HG02938 (cell line): ENCODE results near the gene FAM234A.
"Not testable (repeated sequence)": the region's sequence is repeated elsewhere in the genome, so short reads cannot be mapped to it uniquely, and the experiment has no call there.

Experiments used
- ATAC-seq: cut with Tn5 transposase; IDR thresholded peaks from one replicate; pipeline ENCODE4 v1.9.1; 2021; ENCODE audit warnings: mild to moderate bottlenecking, moderate library complexity; ENCODE audit not compliant: unreplicated experiment

Gene FAM234A

DNA sequence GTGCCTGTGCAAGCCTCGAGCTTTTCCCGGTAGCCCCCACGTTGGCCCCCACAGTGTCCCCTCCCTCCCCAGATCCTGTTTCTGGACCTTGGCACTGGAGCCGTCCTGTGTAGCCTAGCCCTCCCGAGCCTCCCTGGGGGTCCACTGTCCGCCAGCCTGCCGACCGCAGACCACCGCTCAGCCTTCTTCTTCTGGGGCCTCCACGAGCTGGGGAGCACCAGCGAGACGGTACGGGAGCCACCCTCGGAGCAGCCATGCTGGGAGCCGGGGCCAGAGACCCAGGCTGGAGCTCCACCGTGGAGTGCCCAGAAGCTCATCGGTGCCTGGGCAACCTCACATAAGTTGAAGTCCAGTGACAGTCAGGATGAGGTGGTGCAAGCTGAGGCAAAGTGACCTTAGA is 29.3 kb downstream of the FAM234A start:
- ATAC-seq = no peak

GRCh38 chr16:264440-264951 is 29.9 kb downstream of the FAM234A start:
- ATAC-seq = no peak

DNA sequence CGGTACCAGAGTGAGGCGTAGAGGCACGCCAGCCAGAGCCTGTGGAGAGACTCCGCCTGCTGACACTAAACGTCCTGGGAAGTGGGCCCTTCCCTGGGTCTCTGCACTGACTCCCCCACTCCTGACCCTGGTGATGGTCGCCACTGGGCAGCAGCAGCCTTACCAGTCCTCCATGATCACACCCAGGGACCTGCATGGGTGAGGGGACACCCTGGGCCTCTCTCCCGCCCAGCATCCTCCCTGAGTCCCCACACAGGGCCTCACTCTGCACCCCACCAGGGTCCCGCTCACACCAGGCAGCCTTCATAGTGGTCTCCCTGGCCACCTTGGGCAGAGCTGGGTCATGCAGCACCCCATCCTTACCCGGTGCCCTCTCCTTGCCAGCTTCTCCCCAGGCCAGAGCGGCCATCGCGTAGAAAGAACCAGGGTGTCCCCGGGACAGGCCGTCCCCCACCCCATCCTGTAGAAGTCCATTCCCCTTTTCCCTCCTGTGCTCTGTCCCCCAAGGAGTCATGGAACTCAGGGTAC is 30.4 kb downstream of the FAM234A start:
- no peak for ATAC-seq

DNA sequence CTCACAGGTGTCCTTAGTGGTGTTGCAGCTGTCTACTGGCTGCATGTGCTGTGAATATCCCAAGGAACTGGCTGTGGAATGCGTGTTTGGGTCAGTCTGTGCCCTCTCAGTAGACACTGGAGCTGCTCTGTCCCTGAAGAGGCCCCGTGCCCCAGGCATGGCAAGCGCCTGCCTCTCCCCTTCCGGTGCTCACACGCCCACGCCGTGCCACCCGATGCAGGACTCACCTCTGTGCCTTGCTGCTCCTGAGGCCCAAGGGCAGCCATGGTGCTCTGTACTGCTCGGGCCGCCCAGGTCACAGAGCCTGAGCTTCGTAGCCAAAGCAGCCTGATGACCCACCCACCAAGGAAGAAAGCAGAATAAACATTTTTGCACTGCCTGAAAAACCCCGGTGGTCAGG is 31.1 kb downstream of the FAM234A start:
- no peak for ATAC-seq

GRCh38 chr16:266258-267164 is 31.9 kb downstream of the FAM234A start:
- no peak for ATAC-seq

- ATAC-seq = not testable (repeated sequence)
Measured at GRCh38 chr16:267562-267961, 32.9 kb downstream of the FAM234A start.

- no peak for ATAC-seq
Measured at GRCh38 chr16:268141-269053, 33.8 kb downstream of the FAM234A start.

DNA sequence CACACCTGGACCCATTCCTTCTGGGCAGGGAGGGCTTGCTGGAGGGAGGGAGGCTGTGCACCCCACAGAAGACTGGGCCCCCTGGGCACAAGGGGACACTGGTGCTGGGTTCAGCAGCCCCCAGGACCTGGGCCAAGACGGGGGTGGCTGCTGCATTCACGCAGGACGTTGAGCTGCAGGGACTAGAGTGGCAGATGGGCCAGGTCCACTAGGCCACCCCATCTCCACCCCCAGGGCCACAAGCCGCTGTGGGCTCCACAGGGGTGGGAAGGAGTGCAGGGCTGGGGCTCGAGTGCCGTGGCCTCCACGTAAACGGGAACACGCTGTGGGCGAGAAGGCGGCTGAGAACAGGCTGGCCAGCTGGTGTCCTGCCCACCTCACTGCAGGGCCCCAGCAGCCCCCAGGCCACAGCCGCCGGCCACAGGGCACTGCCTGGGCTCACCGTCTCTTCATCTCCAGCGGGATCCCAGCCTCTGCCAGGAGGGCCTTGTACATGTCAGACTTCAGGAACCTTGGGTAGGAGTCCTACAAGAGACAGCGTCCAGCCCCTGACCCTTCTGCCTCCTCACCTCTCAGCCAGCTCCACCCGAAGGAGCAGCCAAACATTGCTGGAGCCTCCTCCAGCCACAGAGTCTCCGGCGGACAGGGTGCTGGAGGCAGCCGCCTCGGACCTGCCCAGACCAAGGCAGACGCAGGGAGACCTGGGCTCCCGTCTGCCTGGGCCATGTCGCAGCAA is 34.6 kb downstream of the FAM234A start:
- ATAC-seq = no peak

GRCh38 chr16:270381-271255 is 36.0 kb downstream of the FAM234A start:
- no peak for ATAC-seq

DNA sequence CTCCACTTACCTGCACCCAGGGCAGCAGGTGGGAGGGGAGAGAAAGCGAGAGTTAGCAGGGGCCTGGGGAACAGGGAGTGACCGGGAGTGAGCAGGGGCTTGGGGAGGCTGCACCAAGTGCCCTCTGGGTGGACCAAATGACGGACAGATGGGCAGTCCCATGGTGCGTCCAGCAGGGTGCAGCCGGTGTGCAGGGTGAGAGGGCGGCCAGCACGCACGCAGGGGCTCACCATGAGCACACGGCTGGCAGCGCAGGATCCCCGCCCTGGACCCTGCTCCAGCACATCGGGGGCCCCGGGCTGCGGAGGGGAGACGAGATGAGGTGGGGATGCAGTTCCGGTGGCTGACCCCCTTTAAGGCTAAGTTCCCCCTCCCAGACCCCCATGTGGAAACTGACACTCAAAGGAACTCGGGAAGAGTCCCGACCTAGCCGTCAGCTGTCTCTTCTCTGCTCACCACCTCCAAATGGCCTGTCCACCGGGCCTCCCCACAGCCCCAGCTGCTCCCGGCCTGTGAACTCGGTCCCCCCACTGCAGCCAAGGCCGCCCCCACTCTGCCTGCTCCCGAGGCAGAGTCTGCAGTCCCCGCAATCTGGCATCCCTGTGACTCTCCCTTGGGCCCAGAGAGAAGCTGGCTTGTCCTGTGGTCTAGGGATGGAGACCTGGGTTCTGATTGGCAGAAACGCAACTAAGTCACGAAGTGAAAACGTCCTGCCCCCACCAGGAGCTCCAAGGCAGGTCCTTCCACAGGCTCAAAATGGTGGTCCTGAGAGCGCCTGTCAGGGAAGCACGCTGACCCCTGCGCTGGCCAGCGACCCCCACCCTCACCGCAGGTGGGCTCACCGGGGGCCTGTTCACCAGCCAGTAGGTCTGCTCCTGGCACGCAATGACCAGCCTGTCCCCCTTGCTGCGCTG is 38.3 kb downstream of the FAM234A start:
- no peak for ATAC-seq

DNA sequence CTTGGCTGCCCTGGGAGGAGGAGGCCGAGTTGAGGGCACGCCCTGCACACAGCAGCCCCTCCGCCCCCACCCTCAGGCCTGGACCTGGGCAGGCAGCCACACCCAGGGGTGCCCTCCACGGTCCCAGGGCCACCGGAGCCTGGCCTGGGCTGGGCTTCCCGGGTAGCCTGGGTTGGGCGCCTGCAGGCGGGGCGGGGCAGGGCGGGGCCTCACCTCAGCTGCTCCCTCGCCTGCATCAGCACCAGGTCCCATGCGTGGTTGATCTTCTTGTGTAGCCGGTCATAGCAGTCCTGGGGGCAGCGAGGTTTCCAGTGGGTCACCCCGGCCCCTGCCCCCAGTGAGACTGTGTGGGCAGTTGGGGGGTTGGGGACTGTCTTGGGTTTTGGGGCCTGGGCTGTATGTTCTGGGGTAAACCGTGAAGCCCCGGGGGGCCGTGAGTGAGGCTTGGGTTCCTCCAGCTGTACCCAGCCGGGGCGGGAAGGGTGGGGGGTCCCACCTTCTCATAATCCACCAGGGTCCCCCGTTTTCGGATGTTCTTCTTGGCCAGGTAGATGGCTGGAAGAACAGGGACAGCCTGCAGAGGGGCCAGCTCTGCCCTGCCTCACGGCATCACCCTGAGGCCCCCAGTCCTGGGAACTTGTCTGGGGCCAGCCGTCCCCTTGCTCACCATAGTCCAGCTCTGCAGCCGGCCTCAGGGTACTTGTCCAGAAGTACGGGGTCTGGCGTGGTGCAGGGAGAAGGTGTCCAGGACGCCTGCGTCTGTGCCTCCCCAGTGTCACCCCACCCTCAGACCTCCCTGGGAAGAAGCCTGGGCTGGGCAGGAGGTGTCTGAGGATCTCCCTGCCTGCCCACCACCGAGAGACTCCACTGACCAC is 39.2 kb downstream of the FAM234A start:
- no peak for ATAC-seq

DNA sequence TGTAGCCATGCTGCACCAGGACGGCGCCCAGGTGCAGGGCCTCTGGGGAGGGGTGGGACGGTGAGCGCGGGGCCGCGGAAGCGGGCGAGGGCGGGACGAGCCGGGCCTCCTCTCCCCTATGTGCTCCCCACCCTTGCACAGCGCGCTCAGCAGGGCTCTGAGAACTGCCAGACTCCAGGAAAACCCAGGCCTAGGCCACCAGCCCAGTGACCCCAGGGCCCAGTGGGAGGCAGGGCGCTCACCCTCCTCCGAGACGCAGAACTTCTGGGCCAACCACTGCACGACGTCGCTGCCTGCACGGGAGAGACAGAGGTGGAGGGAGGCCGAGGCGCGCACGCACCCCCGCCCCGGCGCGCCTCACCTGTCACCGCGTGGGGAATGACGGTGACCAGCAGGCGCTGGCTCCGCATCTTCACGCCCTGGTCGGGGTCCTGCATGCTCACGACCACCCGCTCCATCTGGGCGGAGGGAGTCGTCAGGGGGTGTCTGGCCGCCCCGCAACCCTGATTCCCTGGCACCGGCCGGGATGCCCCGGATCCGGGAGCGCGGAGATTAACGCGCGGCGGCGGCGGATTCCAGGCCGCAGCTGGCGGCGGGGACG is 40.5 kb downstream of the FAM234A start:
- ATAC-seq = no peak

DNA sequence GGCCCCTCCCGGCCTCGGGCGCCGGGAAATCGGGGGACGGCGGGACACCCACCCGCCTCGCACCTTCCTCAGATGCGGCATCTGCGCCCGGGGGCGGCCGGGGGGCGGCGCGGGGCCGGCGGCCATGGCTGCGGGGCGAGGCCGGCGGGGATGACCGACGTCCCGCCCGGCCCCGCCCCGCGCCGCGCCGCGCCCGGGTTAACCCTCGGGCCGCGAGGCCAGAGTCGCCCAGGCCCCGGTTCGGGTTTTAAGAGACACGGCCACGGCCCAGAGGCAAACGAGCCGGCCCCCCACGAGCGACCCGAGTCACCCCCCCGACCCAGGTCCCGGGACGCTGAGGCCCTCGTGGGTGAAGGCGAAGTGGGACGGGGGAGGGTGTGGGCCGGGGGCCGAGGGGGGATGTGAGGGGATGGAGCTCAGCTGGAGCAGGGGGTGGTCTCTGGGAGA is 41.2 kb downstream of the FAM234A start, which contains the start of gene RGS11:
Gene RGS11, minus strand, starts transcription at position 159 of the 447 bp plus-strand sequence. Its CDS starts 33 bp downstream, at position 126.
- ATAC-seq = no peak

- no peak for ATAC-seq
Measured at GRCh38 chr16:276426-277077, 41.9 kb downstream of the FAM234A start.

DNA sequence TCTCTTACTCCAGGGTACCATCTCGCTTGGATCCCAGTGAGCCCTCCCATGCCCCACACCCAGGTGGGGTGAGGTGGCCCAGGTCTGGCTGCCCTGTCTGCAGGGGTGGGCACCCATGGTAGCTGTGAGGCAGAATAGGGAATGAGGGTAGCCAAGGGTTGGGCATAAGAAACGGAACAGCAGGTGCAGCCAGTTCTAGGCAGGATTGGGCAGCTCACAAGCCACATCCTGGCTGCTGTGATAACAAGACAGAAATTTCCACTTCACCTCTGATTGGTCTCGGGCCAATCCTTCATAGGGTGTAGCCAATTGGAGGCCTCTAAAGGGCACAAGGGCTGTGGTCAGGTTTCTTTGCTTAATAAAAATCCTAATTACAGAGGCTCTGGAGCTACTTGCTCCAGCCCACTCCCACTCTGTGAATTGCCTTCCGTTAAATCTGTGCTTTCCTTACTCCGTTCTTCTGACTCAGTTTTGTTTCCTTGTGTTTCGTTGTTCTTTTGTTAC is 44.3 kb downstream of the FAM234A start:
- ATAC-seq = no peak

GRCh38 chr16:279531-279930 is 44.9 kb downstream of the FAM234A start:
- ATAC-seq = no peak
